Chondrocyte (in vitro differentiated cells): Measurements from ENCODE around the gene NDNF. TPM values are rescaled to one million over a fixed set of nuclear protein-coding genes. Genes with fewer than 3 reads are reported as not detected.

ENCODE experiments used
- DNase-seq: peaks from one replicate; pipeline ENCODE4 v3.0.0; 2021; ENCODE audit warnings: mixed read lengths, low spot score
- H3K27ac Mint-ChIP-seq: one replicate; pipeline ENCODE4 v1.8.0; 2021; ENCODE audit warnings: mild to moderate bottlenecking, moderate library complexity, mixed read lengths; ENCODE audit not compliant: unreplicated experiment
- H3K27me3 Mint-ChIP-seq: 2 replicates; pipeline ENCODE4 v1.8.0; 2021; ENCODE audit warnings: low read depth, mixed read lengths
- H3K36me3 Mint-ChIP-seq: 2 replicates; pipeline ENCODE4 v1.8.0; 2021; ENCODE audit warnings: low read depth, mixed read lengths
- H3K4me1 Mint-ChIP-seq: 2 replicates; pipeline ENCODE4 v1.8.0; 2021; ENCODE audit warnings: low read depth, mild to moderate bottlenecking, mixed read lengths
- H3K4me3 Mint-ChIP-seq: one replicate; pipeline ENCODE4 v1.8.0; 2021; ENCODE audit warnings: mild to moderate bottlenecking, moderate library complexity, mixed read lengths; ENCODE audit not compliant: unreplicated experiment
- H3K9me3 Mint-ChIP-seq: 2 replicates; pipeline ENCODE4 v1.8.0; 2021; ENCODE audit warnings: low read depth, mixed read lengths
- CTCF ChIP-seq: fragments of 200-600 bp; sonication (generic); IDR thresholded peaks from 2 replicates; pipeline ENCODE4 v1.5.0; 2021; ENCODE audit warnings: antibody characterized with exemption, mild to moderate bottlenecking, moderate library complexity
- total RNA-seq: library from RNA; stranded (reverse); gene quantifications from 3 replicates; pipeline ENCODE4 v1.2.1, GENCODE V29; 2021

Gene NDNF
- total RNA-seq, 1 donor from 2014 or later, result 0.35 TPM

- H3K4me3 Mint-ChIP-seq, result peak overlapping the region; percentile 72
- DNase-seq, result no peak
These were observed 603 bp downstream of the NDNF start for GRCh38 chr4:121071640-121072223.

GRCh38 chr4:121070696-121071639 lies 1.4 kb downstream of the NDNF start:
- peak; percentile 57 for TF ChIP-seq CTCF
- Mint-ChIP-seq H3K4me3 (peak overlapping the region; percentile 72), H3K36me3 (no peaks in the 10 kb centered on the region), H3K4me1 (peaks cover 26% of the 10 kb centered on the region), H3K9me3 (no peaks in the 10 kb centered on the region), H3K27me3 (peaks cover 40% of the 10 kb centered on the region), H3K27ac (no peak overlapping the region)
- DNase-seq, result no peak

More at GRCh38 chr4:121071640-121072223, 603 bp downstream of the NDNF start:
- Mint-ChIP-seq H3K4me1 (peaks cover 26% of the 10 kb centered on the region), H3K9me3 (no peaks in the 10 kb centered on the region), H3K27me3 (peaks cover 42% of the 10 kb centered on the region), H3K36me3 (no peaks in the 10 kb centered on the region), H3K27ac (no peak overlapping the region)
- no peak for TF ChIP-seq CTCF

GRCh38 chr4:121070274-121070673 lies 2.1 kb downstream of the NDNF start:
- H3K27me3 Mint-ChIP-seq, result peaks cover 40% of the 10 kb centered on the region

GRCh38 chr4:121069430-121069829 lies 2.9 kb downstream of the NDNF start:
- DNase-seq, result no peak
- H3K36me3 Mint-ChIP-seq, result no peaks in the 10 kb centered on the region
- H3K4me3 Mint-ChIP-seq, result no peak overlapping the region
- no peak overlapping the region for H3K27ac Mint-ChIP-seq
- no peaks in the 10 kb centered on the region for H3K9me3 Mint-ChIP-seq
- H3K4me1 Mint-ChIP-seq, result peaks cover 26% of the 10 kb centered on the region
- peaks cover 42% of the 10 kb centered on the region for H3K27me3 Mint-ChIP-seq
- no peak for TF ChIP-seq CTCF

More at GRCh38 chr4:121070274-121070673, 2.1 kb downstream of the NDNF start:
- Mint-ChIP-seq H3K9me3 (no peaks in the 10 kb centered on the region), H3K4me1 (peaks cover 26% of the 10 kb centered on the region), H3K36me3 (no peaks in the 10 kb centered on the region), H3K27ac (no peak overlapping the region), H3K4me3 (peak overlapping the region; percentile 72)
- no peak for DNase-seq
- TF ChIP-seq CTCF, result no peak

GRCh38 chr4:121064482-121064881 lies 7.9 kb downstream of the NDNF start:
- TF ChIP-seq CTCF, result no peak

More at GRCh38 chr4:121064482-121064881, 7.9 kb downstream of the NDNF start:
- no peak for DNase-seq
- Mint-ChIP-seq H3K36me3 (no peaks in the 10 kb centered on the region), H3K27me3 (peaks cover 22% of the 10 kb centered on the region), H3K4me3 (no peak overlapping the region), H3K27ac (no peak overlapping the region), H3K4me1 (no peaks in the 10 kb centered on the region), H3K9me3 (no peaks in the 10 kb centered on the region)
